HepG2 (cell line): Measurements from ENCODE around the gene TRA2B. TPM values are rescaled to one million over a fixed set of nuclear protein-coding genes. Genes with fewer than 3 reads are reported as not detected.

ENCODE experiments used
- ATAC-seq: fragments of 200-7000 bp; cut with Tn5 transposase; 3 replicates; pipeline ENCODE4 v1.9.1; 2020; ENCODE audit warnings: mild to moderate bottlenecking, moderate library complexity
- BruUV-seq: library from RNA; stranded (reverse); fragments of 400-500 nt; replicated peaks from 2 replicates; lab custom pipeline; 2021; lab: Mats Ljungman, UMichigan
- CTCF ChIA-PET: fragments of 300-600 bp; formaldehyde crosslinking; extraction: SDS; loops from one replicate; lab custom pipeline; 2021; ENCODE audit warnings: low total read pairs, inconsistent platforms, low intra/inter-chr PET ratio; lab: Yijun Ruan, JAX
- POLR2A ChIA-PET: fragments of 350-600 bp; sonication (Branson Sonifier 250); formaldehyde crosslinking; loops from one replicate; lab custom pipeline; 2020; ENCODE audit warnings: antibody characterized with exemption, inconsistent platforms; lab: Yijun Ruan, JAX
- DNase-seq: peaks from one replicate; pipeline ENCODE4 v3.0.0-alpha.2; 2015; ENCODE audit warnings: low spot score
- FAIRE-seq: peaks from 3 replicates; lab custom pipeline; 2011; peaks lifted over from hg19 to GRCh38; lab: Jason Lieb, UNC
- H2AFZ ChIP-seq: one replicate; pipeline ENCODE4 v1.6.1; 2011; ENCODE audit warnings: low read length, inconsistent platforms
- H3K27ac ChIP-seq: fragments of 300-600 bp; 3 replicates; pipeline ENCODE4 v1.8.0; 2011; ENCODE audit warnings: mixed run types, mild to moderate bottlenecking, mixed read lengths, low read length, inconsistent platforms; ENCODE audit not compliant: insufficient read depth; ENCODE audit errors: extremely low read length
- H3K27me3 ChIP-seq, 2 experiments: fragments of 200-600 bp in 1 of 2; 2 replicates in 1 of 2; 3 replicates in 1 of 2; pipeline versions ENCODE4 v1.6.0 to v1.8.0; 2011; ENCODE audit warnings: low read length in 2 of 2, mild to moderate bottlenecking in 2 of 2, moderate library complexity in 2 of 2, inconsistent platforms in 1 of 2; ENCODE audit not compliant: insufficient read depth in 2 of 2, control insufficient read depth in 1 of 2
- H3K36me3 ChIP-seq, 2 experiments: fragments of 200-600 bp in 1 of 2; replicated peaks in 1 of 2; 2 replicates in 1 of 2; 3 replicates in 1 of 2; pipeline versions ENCODE4 v1.5.1 to v1.8.0; 2011; ENCODE audit warnings: low read length in 2 of 2, inconsistent platforms in 1 of 2; ENCODE audit not compliant: insufficient read depth in 2 of 2, control insufficient read depth in 1 of 2
- H3K4me1 ChIP-seq: 2 replicates; pipeline ENCODE4 v1.5.1; 2012; ENCODE audit warnings: low read length, inconsistent platforms; ENCODE audit not compliant: insufficient read depth
- H3K4me2 ChIP-seq: 2 replicates; pipeline ENCODE4 v1.6.0; 2011; ENCODE audit warnings: low read depth, low read length, inconsistent platforms
- H3K4me3 ChIP-seq, 3 experiments: fragments of 200-600 bp in 1 of 3; sonication (generic), shearing (Covaris generic) in 1 of 3; replicated peaks in 1 of 3; 2 replicates each; pipeline ENCODE4 v1.5.1; 2011 to 2016; ENCODE audit warnings: low read length in 3 of 3, inconsistent platforms in 2 of 3, low read depth in 2 of 3, mild to moderate bottlenecking in 2 of 3, control low read depth in 1 of 3, mixed read lengths in 1 of 3; ENCODE audit not compliant: insufficient read depth in 1 of 3
- H3K79me2 ChIP-seq: one replicate; pipeline ENCODE4 v1.6.1; 2011; ENCODE audit warnings: low read length, inconsistent platforms; ENCODE audit not compliant: insufficient read depth
- H3K9ac ChIP-seq: 2 replicates; pipeline ENCODE4 v1.6.0; 2011; ENCODE audit warnings: mild to moderate bottlenecking, low read depth, low read length, inconsistent platforms; ENCODE audit not compliant: insufficient read depth
- H3K9me3 ChIP-seq: 2 replicates; pipeline ENCODE4 v1.5.1; 2012; ENCODE audit warnings: mild to moderate bottlenecking, low read length
- H4K20me1 ChIP-seq: 2 replicates; pipeline ENCODE4 v1.6.0; 2011; ENCODE audit warnings: inconsistent platforms, mild to moderate bottlenecking, low read length, moderate library complexity; ENCODE audit not compliant: insufficient read depth
- AHR ChIP-seq: IDR thresholded peaks from 2 replicates; pipeline ENCODE4 v1.6.1; 2018; ENCODE audit warnings: missing genetic modification reagents, missing compliant biosample characterization
- ATF1 ChIP-seq: IDR thresholded peaks from 2 replicates; pipeline ENCODE4 v1.6.1; 2016; ENCODE audit warnings: mild to moderate bottlenecking, control low read depth
- CAMTA2 ChIP-seq: sonication (generic); formaldehyde crosslinking; IDR thresholded peaks from 2 replicates; pipeline ENCODE4 v1.4.0; 2020; ENCODE audit warnings: mild to moderate bottlenecking, missing genetic modification reagents, borderline replicate concordance
- CCDC6 ChIP-seq: sonication (generic); formaldehyde crosslinking; IDR thresholded peaks from 2 replicates; pipeline ENCODE4 v1.8.1; 2022; ENCODE audit warnings: mild to moderate bottlenecking, missing genetic modification reagents, moderate library complexity
- FUBP1 ChIP-seq: sonication (generic); formaldehyde crosslinking; IDR thresholded peaks from 2 replicates; pipeline ENCODE4 v1.5.1; 2020; ENCODE audit warnings: missing genetic modification reagents, mild to moderate bottlenecking, borderline replicate concordance
- IKZF4 ChIP-seq: sonication (generic); formaldehyde crosslinking; IDR thresholded peaks from 2 replicates; pipeline ENCODE4 v1.5.1; 2020; ENCODE audit warnings: borderline replicate concordance, mild to moderate bottlenecking, low read depth, missing genetic modification reagents; ENCODE audit errors: not compliant biosample characterization
- MTA3 ChIP-seq: sonication (generic); formaldehyde crosslinking; IDR thresholded peaks from 2 replicates; pipeline ENCODE4 v1.4.0; 2020; ENCODE audit warnings: missing genetic modification reagents
- PAX8 ChIP-seq: sonication (generic); formaldehyde crosslinking; IDR thresholded peaks from 2 replicates; pipeline ENCODE4 v1.8.0; 2022; ENCODE audit warnings: mild to moderate bottlenecking, missing genetic modification reagents, borderline replicate concordance
- PCBP1 ChIP-seq: fragments of 200-400 bp; formaldehyde crosslinking; IDR thresholded peaks from 2 replicates; pipeline ENCODE4 v1.6.1; 2017; ENCODE audit warnings: mild to moderate bottlenecking, low read depth, low read length, borderline replicate concordance
- PHF5A ChIP-seq: IDR thresholded peaks from one replicate; pipeline ENCODE4 v1.6.1; 2018; ENCODE audit warnings: low read depth, missing genetic modification reagents; ENCODE audit not compliant: unreplicated experiment
- TRAFD1 ChIP-seq: sonication (generic); formaldehyde crosslinking; IDR thresholded peaks from 2 replicates; pipeline ENCODE4 v1.5.1; 2020; ENCODE audit warnings: missing genetic modification reagents, mild to moderate bottlenecking, borderline replicate concordance
- ZBTB21 ChIP-seq: sonication (generic); formaldehyde crosslinking; IDR thresholded peaks from 2 replicates; pipeline ENCODE4 v1.4.0; 2020; ENCODE audit warnings: missing genetic modification reagents
- ZBTB33 ChIP-seq: sonication (generic); formaldehyde crosslinking; IDR thresholded peaks from 2 replicates; pipeline ENCODE4 v1.4.0; 2020; ENCODE audit warnings: missing genetic modification reagents
- ZBTB8A ChIP-seq: sonication (generic); formaldehyde crosslinking; IDR thresholded peaks from 2 replicates; pipeline ENCODE4 v1.4.0; 2020; ENCODE audit warnings: mild to moderate bottlenecking, low read depth, missing genetic modification reagents, borderline replicate concordance
- ZNF121 ChIP-seq: sonication (generic); formaldehyde crosslinking; IDR thresholded peaks from 2 replicates; pipeline ENCODE4 v1.5.0; 2020; ENCODE audit warnings: mild to moderate bottlenecking, missing genetic modification reagents
- ZNF225 ChIP-seq: sonication (generic); formaldehyde crosslinking; IDR thresholded peaks from 2 replicates; pipeline ENCODE4 v1.4.0; 2020; ENCODE audit warnings: mild to moderate bottlenecking, missing genetic modification reagents
- ZNF567 ChIP-seq: sonication (generic); formaldehyde crosslinking; IDR thresholded peaks from 2 replicates; pipeline ENCODE4 v1.8.1; 2023; ENCODE audit warnings: mild to moderate bottlenecking, missing genetic modification reagents, borderline replicate concordance
- ZNF572 ChIP-seq: sonication (generic); formaldehyde crosslinking; IDR thresholded peaks from 2 replicates; pipeline ENCODE4 v1.5.1; 2020; ENCODE audit warnings: mild to moderate bottlenecking, missing genetic modification reagents
- ZNF607 ChIP-seq: sonication (generic); formaldehyde crosslinking; IDR thresholded peaks from 2 replicates; pipeline ENCODE4 v1.5.1; 2020; ENCODE audit warnings: missing genetic modification reagents, mild to moderate bottlenecking, borderline replicate concordance
- ZNF660 ChIP-seq: sonication (generic); formaldehyde crosslinking; IDR thresholded peaks from 2 replicates; pipeline ENCODE4 v1.5.1; 2020; ENCODE audit warnings: mild to moderate bottlenecking, low read depth, missing genetic modification reagents, borderline replicate concordance
- WGBS: methylation state at CpG from one replicate; pipeline ENCODE4 v1.1.6; 2017; ENCODE audit warnings: low lambda C conversion rate; 5-methylcytosine and 5-hydroxymethylcytosine counted together
- in situ Hi-C: cut with HindIII; loops from 2 replicates; pipeline ENCODE4 v1.10.0; 2017; ENCODE audit warnings: low pct_unique_long_range_greater_than_20kb; ENCODE audit not compliant: extremely low pct_ligation_motif_present
- intact Hi-C: fragments of 100-400 bp; cut with micrococcal nuclease; formaldehyde crosslinking; loops from one replicate; pipeline ENCODE4 v1.10.0; 2022; ENCODE audit not compliant: unreplicated experiment
- polyA plus RNA-seq, 8 experiments: library from polyadenylated mRNA; depleted of rRNA in 3 of 8; stranded (reverse) in 7 of 8; unstranded in 1 of 8; fragments of >200 nt; fragmentation: Illumina TruSeq in 4 of 8; extraction: Trizol in 4 of 8; gene quantifications; 2 replicates each; pipeline versions ENCODE4 v1.2.1 to v1.2.3, GENCODE V29; 2011 to 2016; ENCODE audit warnings: low read depth in 4 of 8, missing spikeins in 1 of 8, mixed read lengths in 1 of 8; ENCODE audit not compliant: insufficient read depth in 1 of 8
- total RNA-seq, 5 experiments: library from RNA; depleted of rRNA; stranded (reverse); fragments of >200 nt; fragmentation: Illumina TruSeq; extraction: Trizol; gene quantifications; 2 replicates each; pipeline ENCODE4 v1.2.3, GENCODE V29; 2016; ENCODE audit warnings: low read depth in 1 of 5

Gene TRA2B
- total and polyA plus RNA-seq, 2 of the 13 experiments (the other 11 are each of a cell fraction or from before 2014, with no cell fraction given): 105 to 241 TPM

GRCh38 chr3:185966655-185967054 lies 28.8 kb upstream of the TRA2B start:
- peak; percentile 91 for DNase-seq
- peak overlapping the region; percentile 76 for H3K27ac ChIP-seq
- ChIA-PET POLR2A (interaction anchor here (1.2 to 2.5 kb wide), 5 partner anchors 13 to 131 kb away, joined by 4 to 26 read pairs (median 12); partner anchors contain the start of gene TRA2B), CTCF (interaction anchor here (2.4 kb wide), 1 partner anchor 23 kb away, joined by 8 read pairs; no protein-coding TSS in a partner anchor)
- H3K4me2 ChIP-seq: peak overlapping the region; percentile 52
- H3K4me3 ChIP-seq: peak overlapping the region in 1 of 3 experiments; percentile 7; a peak in 1 of 6 replicates
- H3K27me3 ChIP-seq: no peaks in the 10 kb centered on the region
- H3K9me3 ChIP-seq: no peaks in the 10 kb centered on the region
- intact Hi-C loops: no loop called here
- BruUV-seq: no TSS peak
- 0% methylated on average over 2 of the region's 2 CpGs for WGBS
- no peaks in the 10 kb centered on the region for H3K36me3 ChIP-seq
- in situ Hi-C loops: no loop called here
- H4K20me1 ChIP-seq: no peaks in the 10 kb centered on the region
- no peak overlapping the region for H2AFZ ChIP-seq
- peak overlapping the region; percentile 12 for H3K9ac ChIP-seq
- H3K79me2 ChIP-seq: peaks cover 13% of the 10 kb centered on the region
- peak; percentile 93 for ATAC-seq
- H3K4me1 ChIP-seq: peaks cover 72% of the 10 kb centered on the region
- peak; percentile 81 for FAIRE-seq
- TF ChIP-seq ZBTB21 (CRISPR knock-in tag): no peak
- TF ChIP-seq MTA3: no peak
- TF ChIP-seq ZBTB8A: no peak
- no peak for TF ChIP-seq ZNF607
- no peak for TF ChIP-seq PCBP1
- TF ChIP-seq ZNF225 (CRISPR knock-in tag): no peak
- TF ChIP-seq ZBTB33 (CRISPR knock-in tag): no peak
- TF ChIP-seq PHF5A: peak; percentile 66
- TF ChIP-seq TRAFD1 (CRISPR knock-in tag): no peak
- no peak for TF ChIP-seq PAX8 (CRISPR knock-in tag)
- TF ChIP-seq IKZF4 (CRISPR knock-in tag): no peak
- no peak for TF ChIP-seq ZNF660
- TF ChIP-seq ZNF567 (CRISPR knock-in tag): no peak
- TF ChIP-seq ATF1 (CRISPR knock-in tag): peak; percentile 67
- TF ChIP-seq ZNF572: no peak
- TF ChIP-seq CCDC6: no peak
- no peak for TF ChIP-seq CAMTA2
- no peak for TF ChIP-seq FUBP1
- 0 out of 2 replicates have a peak, but pooled peaks have one; percentile 13 for TF ChIP-seq ZNF121
- TF ChIP-seq AHR (CRISPR knock-in tag): no peak
